Activated T-cell treated with anti-CD3 and anti-CD28 coated beads for 1 hour (primary cell): Measurements from ENCODE around the gene POU3F2.

Source experiments
- DNase-seq: peaks from one replicate; pipeline ENCODE4 v3.0.0-alpha.2; 2020; ENCODE audit warnings: low read depth

Gene POU3F2

DNA sequence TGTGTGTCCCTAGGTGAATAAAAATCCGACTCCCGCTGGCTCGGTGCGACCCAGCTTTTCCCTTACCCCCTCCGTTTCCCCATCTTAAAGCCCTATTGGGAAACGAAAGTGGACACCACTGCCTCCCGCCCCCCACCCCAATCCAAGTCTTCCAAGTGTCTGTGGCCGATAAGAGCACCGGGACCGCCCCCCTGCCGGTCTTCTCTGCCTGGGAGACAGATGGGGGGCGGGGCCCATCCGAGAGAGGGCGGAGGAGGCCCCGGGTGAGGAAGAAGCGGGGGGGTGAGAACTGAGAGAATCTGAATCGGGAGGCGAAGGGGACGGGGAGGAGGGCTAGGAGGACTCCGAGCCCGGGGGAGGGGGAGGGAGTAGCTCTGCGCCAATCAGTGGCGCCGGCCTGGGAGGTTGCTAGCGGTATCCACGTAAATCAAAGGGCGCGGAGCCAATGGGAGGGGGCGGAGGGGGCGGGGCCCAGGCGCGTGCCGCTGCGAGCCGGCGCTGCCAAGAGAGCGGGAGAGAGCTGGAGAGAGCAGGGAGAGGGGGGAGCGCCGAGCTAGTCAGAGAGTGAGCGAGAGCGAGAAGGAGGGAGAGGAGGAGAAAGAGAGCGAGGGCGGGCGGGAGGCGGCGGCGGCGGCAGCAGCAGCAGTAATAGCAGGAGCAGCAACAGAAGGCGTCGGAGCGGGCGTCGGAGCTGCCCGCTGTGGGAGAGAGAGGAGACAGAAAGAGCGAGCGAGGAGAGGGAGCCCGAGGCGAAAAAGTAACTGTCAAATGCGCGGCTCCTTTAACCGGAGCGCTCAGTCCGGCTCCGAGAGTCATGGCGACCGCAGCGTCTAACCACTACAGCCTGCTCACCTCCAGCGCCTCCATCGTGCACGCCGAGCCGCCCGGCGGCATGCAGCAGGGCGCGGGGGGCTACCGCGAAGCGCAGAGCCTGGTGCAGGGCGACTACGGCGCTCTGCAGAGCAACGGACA is at the start of gene POU3F2:
Gene POU3F2, plus strand, starts transcription at position 515 of the 972 bp plus-strand sequence. Its CDS starts 300 bp downstream, at position 815.
- DNase-seq = peak; percentile 44

DNA sequence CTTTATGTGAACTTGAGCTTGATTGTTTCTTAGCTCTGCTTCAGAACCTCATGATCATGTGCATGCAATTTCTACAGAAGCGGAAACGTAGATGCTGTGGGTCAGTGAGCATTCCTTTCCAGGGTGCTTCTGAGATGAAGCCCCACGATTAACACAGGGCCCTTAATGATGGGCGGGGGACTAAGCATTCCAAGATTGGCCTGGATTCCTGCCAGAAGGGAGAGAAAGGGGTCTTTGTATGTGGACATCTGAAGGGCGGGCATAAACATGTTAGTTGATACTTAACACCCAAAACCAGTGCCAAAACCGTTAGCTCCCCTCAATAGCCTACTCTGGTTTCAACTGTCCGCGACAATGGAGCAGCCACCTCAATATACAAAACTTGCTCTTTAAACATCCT is 46.9 kb upstream of the POU3F2 start:
- no peak for DNase-seq

DNA sequence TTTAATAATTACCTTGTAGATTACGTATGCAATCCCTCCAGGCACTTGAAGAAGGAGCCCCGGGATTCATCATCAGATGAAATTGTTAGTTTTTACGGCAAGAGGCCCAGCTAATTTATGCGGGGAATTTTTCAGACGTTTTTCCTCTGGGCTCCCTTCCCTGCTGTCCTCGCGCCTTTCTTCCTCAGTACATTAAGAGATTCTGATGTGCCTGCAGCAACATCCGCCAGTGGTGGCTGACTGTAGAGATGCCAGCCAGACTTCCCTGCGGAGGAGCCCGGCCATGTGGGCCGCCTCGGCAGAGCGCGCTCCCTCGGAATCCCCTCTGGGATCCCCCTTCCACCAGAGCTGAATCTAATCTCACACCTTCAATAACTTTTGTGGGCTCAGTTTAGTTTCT is 46.4 kb upstream of the POU3F2 start:
- no peak for DNase-seq

DNA sequence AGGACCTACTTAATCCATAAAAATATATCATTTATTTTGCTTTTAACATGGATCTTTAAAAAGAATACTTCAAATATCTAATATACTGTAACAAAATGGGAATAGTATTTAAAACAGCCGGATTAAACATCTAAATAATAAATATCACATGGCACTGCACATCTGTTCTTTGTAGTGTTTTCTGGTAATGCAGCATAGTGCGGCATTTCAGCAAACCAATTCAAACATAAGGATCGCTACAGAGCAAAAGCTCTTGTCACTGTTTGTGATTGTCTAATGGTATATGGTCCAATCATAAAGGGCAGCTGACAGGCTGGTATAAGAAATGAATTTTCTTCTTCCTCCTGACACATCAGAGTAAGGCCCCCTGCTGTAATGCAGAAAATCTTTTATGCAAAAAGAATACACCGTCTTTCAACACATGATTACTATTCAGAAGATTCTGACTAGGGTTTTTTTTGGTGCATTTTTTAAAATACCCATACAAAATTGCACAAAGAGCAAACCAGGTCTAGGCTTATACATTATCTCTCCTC is 40.0 kb upstream of the POU3F2 start:
- no peak for DNase-seq

DNA sequence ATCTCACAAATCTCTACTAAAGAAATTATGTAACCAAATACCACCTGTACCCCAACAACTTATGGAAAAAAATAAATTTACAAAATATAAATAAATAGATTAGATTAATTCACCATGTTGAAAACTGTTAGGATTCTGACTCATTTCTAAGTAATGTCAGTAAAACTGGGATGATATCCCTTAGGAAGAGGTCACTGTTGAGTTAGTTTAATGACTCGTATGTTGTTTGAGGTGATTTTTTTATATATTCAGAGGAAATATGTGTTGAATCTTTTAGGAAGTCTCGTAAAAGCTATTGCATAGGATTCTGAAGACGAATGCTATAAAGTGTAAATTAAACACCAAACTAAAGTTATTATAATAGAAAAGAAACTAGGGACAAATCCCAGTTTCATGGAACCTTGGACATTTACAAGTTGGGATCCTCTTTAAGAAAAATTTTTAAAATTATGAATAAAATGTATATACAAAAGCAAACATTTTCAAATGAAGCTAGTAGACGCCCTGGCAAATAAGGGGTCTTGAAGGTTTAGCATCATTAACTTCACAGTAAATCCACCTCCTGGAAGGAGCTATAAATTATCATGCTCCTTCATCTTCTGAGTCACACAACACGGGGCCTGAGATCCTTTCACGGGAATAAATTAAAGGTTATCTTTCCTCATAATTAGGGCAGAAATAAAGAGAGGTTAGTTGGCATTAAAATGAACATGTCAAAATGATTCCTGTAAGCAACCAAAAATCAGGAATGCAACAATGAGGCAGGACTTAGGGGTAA is 37.0 kb upstream of the POU3F2 start:
- no peak for DNase-seq

DNA sequence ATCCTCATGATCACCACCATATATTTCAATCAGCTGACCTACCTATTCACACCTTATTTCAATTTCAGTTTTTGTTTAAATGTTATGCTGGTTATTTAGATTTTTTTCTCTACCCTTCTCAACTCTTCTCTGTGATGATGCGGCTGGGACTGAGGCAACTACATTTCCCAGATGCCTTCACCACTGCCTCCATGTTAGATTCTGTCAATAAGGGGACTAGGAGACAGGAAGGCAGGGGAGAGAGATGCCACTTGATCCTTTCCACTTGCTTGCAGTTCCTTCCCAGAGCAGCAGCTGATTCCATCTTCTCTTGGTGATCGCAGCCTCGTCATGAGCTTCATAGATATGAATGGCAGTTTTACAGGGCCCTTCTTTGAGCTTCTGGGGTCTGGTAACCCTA is 33.5 kb upstream of the POU3F2 start:
- DNase-seq = no peak

DNA sequence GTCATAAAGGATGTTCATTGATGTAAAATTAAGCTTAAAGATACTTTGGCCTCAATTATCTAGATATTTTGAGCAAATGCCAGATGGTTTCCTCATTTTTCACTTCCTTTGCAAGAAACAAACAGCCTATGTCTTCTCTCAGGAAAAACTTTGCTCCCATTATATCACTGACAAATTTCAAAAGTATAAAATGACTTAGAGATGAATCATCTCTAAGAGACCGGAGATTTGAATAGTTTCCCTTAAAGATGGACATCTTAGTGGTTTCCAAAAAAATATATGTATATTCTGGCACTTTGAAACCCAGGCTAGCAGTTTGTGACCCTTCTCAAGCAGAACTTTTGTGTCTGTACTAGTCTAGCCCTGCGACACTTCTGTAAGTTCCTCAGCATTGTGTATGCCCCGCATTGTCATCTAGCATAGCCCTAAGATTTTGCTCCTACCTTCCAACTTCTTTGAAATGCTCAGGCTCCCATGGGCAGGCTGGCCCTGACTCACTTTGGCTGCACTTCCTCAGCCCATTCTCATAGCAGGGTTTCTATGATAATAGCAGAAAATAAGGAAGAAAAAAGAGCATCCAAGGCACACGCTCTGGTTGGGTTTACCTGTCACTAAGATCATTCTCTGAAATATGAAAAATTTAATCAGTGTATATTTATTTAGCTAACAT is 25.7 kb upstream of the POU3F2 start:
- DNase-seq = no peak

DNA sequence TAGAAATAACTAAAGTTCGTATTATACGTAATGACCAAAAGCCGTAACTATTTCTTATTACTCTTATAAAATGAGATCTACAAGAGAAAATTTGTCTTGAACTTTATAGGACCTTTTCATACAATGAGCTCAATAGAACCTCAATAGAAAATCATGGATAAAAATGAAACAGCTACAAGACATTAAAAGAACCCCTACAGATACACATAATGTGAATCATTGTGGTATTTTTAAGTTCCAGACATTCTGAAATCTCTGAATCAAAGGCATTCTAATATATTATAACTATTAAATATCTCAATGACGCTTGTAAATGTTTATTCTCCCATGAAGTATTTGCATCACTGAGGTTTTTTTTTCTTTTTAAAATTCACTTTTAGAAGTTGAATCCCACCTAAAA is 22.2 kb upstream of the POU3F2 start:
- no peak for DNase-seq

DNA sequence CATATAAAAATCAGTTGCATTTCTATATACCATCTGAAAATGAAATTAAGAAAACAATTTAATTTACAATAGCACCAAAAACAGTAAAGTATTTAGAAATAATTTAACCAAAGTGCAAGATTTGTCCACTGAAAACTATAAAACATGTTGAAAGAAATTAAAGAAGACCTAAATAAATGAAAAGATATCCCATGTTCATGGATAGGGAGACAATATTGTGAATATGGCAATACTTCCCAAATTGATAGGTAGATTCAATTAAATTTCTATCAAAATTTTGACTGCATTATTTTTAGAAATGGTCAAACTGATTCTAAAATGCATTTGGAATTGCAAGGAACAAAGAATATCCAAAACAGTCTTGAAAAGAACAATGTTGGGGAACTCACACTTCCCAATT is 17.6 kb upstream of the POU3F2 start:
- no peak for DNase-seq

DNA sequence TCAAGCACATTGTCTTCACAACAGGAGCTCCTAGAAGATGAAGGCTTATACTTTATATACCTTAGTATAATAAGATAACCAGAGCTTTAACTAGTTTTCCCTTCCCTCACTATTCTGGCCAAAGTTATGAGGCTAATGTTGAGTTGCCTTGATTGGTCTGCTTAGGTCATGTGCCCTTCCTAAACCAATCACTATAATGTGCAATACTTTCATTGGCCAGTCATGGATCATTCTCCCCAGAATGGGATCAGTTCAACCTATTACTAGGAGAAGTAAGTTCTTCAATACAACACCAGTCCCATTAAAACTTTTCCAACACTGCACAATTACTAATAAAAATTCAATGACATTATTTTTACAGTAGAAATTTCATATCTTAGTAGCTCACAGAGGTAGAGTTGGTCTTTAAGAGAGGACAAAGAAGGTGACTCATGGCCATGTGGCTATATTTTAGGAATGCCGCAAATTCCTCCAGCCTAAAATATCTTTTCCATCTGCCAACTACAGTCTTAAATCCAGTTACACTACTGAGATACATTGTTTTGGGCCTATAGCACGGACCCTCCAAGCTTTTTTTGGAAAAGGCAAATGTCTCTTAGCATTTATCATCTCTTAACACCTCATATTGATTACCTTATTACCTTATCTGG is 12.5 kb upstream of the POU3F2 start:
- no peak for DNase-seq

DNA sequence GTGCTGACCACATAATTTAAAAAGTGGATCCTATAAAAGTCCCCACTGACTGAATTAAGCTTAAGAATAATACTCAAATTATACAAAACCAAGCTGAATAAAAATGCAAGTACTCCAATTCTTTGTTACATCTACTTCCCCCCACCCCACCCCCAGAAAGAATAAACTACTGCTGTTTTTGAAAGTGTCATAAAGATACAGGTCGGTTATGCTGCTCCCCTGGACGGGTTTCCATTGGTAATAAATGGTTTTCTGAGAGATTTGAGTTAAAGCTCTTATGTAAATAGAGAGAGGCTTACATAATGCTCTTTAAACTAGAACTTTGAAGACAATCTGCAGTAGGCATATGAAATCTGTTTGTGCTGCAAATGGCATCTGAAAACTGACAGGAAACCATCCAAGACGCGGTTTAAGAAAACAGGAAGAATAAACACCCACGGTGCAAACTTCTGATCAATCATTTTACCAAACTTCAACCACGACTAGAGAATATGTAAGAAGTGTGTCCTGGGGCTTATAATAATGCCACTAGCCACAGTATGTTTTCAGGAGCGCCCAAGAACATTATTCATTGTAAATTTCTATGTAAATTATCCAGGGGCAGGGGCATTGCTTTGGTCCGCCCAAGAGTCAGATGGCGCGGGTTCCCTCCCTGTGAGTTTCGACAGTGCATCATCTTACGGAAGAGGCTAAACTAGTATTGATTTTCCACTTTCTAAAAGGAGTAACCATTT is 10.8 kb upstream of the POU3F2 start:
- no peak for DNase-seq

DNA sequence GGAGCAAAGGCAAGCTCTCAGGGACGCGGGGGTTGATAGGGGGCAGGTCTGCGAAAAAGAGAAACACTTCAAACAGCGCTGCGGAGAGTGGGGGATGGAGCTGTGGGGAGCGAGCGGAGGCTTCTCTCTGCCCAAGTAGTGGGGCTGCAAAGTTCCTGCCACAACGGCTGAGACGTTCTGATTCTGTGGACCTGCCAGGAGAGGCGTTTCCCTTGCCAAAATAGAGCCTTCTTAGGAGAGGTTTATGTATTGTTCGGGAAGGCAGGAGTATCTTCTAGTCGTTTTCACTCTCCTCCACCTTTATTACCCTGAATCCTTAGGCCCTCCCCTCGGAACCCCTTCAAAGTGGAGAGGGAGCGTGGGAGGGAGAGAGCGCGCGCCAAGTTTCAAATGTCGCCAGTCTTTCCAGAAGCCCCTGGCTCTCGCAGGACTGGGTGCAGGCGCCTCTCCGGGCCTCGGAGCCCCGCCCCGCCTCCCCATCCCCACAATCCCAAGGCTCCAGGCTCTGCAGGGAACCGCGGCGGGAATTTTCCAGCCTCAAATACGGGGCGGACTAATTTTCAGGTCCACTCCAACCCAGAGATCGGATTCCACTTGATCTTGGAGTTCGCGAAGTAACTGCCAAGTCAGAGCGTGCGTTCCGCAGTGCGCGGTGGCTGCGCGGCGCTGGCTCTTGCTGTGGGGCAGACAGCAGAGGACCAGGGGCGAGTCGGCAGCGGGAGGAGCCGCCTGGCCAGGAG is 10.0 kb upstream of the POU3F2 start:
- DNase-seq = no peak

DNA sequence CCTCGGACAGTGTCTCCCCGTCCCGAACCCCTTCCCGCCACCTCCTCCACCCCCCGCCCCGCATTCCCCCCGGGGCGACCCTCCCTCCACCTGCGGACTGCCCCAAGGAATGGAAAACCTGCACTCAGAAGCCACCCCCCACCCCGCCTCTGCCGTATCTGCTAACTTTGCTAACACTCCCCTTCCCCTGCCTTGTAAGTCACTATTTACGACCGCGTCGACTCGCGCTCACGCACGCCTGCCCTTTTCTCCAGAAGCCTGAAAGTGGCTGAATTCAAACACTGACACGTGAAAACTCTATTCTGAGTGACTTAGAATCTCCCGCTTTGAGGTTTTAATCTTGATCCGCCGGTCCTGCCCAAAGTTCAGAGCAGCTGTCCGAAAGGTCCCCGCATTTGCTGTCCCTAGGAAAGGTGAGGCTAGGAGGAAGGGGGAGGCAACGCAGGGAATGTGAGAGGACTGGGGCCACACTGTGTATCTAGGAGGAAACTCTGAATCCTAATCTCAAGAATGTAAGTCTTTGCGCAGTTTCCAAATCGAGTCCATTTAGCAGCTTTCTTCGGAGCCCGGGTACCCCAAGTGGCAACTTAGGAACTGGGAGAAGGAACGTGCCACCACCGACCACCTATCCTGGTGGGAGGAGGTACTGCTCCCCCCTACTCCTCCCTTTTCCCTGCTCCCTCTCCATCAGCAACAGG is 9.3 kb upstream of the POU3F2 start:
- no peak for DNase-seq

DNA sequence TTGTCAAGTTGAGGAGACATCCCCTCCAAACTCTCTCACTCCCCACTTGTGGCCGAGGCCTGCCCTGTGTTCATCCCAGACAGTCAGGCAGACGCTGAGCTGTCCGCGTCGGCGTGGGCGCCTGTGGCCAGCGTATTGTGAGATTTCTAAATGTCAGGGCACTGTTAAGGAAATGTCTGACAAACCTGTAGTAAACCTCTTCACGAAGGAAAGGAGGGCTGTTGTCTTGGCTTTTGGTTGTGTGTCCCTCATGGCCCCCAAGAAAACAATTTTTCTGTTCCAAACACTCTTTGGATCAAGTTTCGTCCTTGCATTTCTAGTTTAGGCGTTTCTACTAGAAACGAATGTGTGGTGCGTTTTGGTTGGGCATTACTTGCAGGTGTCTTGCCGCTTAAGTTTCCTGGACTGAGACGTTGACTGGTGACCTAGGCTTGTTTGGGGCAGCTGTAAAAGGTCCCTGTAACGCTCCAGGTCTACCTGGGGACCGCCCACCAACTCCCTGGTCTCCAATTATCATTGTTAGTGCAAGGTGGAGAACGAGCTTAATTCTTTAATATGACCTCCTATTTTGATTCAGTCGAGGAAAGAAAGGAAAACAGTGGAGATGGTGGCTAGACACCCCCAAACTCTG is 8.7 kb upstream of the POU3F2 start:
- no peak for DNase-seq

DNA sequence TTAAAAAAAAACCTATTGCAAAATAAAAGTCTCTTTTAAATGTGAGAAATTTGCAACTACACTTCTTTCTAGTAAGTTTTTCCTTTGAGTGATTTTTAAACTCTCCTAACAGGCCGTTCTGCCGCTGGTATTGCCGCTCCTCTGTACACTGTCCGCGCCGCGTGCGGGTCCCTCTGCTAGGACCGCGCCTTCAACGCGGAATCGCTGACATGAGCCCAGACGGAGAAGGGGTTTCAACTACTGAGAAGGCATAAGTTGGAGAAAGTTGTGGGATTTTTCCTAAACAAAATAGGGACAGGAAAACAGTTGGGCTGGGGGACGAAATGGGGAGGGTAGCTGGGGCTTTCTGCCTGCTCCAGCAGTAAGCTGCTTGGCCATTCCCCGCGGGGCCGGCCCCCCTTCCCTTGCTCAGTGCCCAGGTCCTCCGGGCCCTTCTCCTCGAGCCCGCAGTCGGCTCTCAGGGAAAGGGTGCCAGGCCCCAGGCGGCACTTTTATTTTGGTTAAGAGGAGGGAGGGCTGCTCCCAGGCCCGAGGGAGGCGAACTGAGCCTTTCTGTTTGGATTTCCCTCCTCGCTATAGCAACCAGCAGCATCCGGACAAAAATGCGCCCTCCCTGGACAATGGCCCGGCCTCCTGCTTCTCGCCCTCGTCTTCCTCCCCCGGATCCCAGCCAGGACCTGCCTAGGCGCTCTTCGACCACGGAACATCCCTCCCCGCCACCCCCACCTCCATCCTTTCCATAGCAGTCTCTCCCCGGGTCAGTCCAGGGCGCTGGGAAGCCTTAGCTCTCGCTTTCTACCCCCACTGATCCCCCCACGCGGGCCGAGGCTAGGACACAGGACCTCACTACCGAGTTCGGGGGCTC is 6.8 kb upstream of the POU3F2 start:
- DNase-seq = no peak

DNA sequence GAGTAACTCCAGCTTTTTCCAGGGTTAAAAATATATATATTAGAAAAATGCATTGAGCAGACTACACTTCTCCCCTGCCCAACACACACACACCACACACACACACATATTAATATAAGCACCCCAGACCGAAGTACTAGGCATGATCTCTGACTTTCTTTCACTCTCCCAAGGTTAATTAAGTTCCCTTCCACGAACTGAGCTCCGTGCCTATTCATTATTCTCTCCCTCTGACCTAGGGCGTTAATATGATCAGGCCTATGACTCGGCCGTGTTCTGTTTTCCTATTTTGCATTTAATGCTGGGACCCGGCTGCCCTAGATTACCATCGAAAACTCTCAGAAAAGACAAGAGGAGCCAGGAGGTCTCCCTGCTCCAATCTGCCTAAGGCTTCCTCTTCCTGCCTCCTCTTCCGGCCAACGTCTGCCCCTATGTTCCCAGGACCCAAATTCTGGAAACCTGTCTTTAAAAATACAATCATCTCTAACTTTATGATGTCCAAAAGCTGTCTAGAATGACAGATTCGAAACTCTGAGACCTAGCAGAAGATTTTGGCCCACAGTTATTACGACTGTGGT is 6.1 kb upstream of the POU3F2 start:
- DNase-seq = no peak

DNA sequence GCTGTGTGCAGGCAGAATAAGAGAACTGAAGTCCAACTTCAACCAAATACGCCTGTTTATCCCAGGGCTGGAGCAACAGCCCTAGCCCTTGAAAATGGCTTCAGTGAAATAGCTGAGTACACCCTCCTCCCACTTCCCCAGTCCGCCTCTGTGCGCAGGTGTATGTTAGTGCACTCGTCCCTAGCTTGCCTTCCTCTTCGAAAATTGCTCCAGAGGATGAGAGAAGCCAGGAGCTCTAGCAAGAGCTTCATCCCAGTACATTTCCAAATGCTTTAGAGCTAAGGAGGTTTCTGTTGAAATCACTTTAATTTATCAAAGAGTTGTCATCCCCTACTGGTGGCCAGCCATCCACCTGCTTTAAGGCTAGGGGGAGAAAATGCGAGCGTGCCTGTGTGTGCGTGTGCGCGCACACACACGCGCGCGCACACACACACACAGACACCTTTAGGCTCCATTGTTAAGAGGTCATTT is 5.4 kb upstream of the POU3F2 start:
- DNase-seq = no peak

DNA sequence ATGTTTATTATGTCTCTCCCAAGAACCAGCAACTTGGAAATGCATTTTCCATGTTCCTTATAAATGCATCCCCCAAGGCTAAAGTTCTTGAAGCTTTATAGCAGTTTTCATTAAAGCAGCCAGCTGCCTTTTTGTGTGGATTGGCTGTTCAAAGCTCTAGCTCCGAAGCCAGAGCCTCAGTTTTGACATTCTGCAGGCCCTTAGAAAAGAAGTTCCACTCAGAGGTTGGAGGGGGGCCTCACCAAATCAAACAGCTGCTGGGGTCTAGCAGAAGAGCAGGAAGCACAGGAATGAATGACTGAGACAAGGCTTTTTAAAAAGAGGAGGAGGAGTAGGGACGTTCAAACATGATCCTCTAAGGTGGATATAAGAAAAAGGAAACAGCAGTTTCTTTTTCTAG is 4.2 kb upstream of the POU3F2 start:
- DNase-seq = no peak
